ENCODE measurements around the gene MYL12B.

GRCh38 chr18:3313685-3314084 lies 51.8 kb downstream of the MYL12B start:
- TF ChIP-seq CTCF (conservative IDR thresholded peaks at IDR 0.05; ENCODE audit: low read length) = no peak
- TF ChIP-seq EZH2phosphoT487 (IDR thresholded peaks at IDR 0.05; ENCODE audit: borderline replicate concordance, low read depth, low read length) = no peak

All from OCI-LY7 (cell line).